NCI-H1930 (cell line): ENCODE data around the gene TMEM235.

Experiments
- DNase-seq, 2 experiments: peaks; one replicate each; lab custom pipeline; 2025; lab: John Stamatoyannopoulos, UW

Gene TMEM235

GRCh38 chr17:78272181-78272913 is 40.9 kb downstream of the TMEM235 start:
- DNase-seq: no peak

DNA sequence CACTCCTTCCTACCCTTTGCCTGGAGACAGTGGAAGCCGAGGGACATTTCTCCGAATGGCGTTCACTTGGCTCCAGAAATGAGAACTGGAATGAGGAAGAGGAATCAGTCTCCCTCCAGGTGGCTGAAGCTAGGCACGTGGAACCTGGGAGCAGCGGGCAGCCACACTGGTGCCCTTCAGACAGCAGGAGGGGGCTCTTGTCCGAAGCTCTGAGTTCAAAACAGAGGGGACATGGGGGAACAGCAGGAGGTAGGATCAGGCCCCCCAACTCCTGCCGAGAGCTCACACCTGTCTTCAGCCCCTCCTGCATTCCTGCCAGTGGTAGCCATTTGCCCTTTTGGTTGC is 41.5 kb downstream of the TMEM235 start:
- no peak for DNase-seq

- DNase-seq: no peak
Measured at GRCh38 chr17:78273813-78274212, 42.4 kb downstream of the TMEM235 start.

DNA sequence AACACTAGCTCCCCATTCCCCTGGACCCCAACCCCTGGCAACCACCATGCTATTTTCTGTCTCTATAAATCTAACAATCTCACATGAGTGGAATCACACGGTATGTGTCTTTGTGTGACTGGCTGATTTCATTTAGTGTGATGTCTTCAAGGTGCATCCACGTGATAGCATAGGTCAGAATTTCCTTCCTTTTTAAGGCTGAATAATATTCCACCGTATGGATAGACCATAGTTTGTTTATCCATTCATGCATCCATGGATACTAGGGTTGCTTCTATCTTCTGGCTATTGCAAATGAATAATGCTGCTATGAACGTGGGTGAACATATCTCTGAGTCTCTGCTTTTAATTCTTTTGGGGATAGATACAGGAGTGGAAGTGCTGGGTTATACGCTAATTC is 43.9 kb downstream of the TMEM235 start:
- DNase-seq: no peak

DNA sequence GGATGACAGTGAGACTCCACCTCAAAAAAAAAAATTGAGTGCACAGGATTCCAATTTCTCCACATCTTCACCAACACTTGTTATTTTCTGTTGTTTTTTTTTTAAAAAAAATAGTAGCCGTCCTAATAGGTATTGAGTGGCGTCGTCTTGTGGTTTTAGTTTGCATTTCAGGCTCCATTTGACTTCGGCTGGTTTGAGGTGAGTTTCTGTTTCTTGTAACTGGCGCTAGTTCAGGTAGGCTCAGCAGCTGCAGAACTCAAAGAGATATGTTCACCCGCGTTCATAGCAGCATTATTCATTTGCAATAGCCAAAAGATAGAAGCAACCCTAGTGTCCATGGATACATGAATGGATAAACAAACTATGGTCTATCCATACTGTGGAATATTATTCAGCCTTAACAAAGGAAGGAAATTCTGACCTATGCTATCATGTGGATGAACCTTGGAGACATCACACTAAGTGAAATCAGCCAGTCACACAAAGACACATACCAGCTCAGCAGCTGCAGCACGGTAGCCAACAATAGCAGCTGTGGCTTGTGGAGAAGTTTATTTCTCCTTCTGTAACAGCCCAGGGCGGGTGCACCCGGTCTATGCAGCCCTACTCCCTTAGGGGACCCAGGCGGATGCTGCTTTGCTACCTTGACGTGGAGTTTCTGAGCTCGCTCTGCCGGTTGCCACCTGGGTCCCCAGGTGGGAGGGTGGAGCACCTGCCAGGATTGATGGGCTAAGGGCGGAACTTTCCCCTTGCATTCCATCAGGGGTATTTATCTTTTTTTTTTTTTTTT is 44.9 kb downstream of the TMEM235 start:
- no peak for DNase-seq

- no peak for DNase-seq
Measured at GRCh38 chr17:78278139-78278741, 46.8 kb downstream of the TMEM235 start.

DNA sequence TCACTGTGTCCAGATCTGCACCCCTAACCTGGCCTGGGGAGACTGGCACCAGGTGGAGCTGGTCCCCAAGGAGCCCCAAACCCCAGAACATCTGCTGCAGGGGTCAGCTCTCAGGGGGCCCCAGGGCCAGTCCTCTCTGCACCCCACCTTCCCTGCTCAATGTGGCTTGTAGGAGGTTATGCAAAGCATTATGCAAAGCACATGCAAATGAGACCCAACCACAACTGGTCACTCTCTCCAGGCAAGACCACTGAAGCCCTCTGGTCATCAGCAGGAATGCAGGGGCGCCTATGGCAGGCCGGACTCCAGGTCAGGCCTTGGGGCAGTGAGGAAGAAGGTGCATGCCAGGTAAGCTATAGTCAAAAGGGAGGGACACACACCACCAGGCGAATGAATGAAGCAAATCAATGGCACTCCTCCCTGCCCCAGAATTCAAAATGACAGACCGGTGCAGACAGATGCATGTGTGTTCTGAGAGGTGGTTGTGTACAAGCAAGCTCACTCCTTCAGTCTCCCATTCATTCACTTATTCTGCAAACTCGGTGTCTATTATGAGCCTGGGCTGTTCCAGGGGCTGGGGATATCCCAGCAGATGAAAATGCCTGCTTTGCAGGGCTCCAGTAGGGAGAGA is 48.0 kb downstream of the TMEM235 start:
- no peak for DNase-seq

DNA sequence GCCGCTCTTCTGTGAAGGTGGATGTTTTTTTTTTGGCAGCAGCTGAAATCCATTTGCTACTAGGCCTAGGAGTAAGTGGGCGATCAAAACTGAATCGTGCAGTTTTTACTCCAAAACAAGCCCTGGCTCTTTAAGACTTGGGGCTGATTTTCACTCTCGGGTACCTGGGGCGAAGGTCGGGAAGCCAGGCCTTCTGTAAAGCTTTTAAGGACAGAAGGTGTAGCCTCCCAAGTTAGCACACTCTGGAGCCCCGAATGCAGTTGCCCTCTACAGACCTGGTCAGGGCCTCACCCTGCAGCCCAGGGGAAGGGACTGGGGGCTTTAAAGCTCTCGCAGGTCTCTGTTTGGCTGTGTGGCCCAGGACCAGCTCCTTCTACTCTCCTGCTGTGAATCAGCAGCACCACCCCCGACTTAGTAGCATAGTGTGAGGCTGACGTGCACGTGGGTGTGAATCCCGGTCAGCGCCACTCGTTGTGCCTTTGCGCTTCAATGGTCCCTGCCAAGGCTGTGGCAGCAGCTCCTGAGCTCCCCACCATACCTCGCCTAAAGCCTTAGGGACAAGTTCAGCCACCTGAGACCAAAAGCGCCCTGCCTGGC is 49.9 kb downstream of the TMEM235 start:
- no peak for DNase-seq

DNA sequence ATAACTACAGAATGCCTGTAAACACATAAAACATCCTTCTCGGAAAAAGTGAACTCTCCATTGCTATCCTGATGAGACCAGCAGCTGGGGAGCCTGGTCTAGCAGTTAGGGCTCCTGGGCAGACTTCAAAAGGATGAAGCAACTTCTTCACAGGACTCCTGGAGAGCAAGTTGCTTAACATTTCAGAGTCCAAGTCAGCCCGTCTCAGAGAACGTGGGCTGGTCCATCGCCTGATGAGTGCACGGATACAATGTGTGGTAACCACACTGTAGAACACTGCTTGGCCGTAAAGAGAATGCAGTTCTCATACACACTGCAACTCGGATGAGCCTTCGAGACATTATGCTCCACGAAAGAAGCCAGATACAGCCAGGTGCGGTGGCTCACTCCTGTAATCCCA is 52.7 kb downstream of the TMEM235 start:
- DNase-seq: no peak

GRCh38 chr17:78289004-78289403 is 57.6 kb downstream of the TMEM235 start:
- no peak for DNase-seq

DNA sequence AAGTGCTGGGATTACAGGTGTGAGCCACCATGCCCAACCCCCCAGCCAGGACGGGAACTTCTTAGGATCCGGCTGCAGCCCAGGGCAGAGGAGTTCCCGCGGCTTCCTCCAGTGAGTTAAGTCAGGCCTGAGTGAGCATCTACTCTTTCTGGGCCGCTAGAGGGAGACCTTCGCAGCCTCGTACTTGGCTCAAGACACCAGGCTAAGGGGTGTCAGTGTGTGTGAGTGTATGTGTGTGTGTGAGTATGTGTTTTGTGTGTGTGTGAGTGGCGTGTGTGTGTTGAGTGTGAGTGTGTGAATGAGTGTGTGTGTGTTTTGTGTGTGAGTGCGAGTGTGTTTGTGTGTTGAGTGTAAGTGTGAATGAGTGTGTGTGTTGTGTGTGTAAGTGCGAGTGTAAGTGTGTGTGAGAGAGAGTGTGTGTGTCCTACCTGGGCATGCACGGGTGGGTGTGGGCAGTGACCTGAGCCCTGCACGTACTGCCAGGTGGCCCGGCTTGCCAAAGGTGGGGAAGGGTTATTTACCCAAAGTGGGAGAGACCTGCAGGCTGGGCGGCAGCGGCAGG is 58.5 kb downstream of the TMEM235 start:
- DNase-seq: peak; percentile 44 to 74
